Left lung (tissue), 10 donors: Measurements from ENCODE around the gene TMEM14C. TPM values are rescaled to one million over a fixed set of nuclear protein-coding genes. Genes with fewer than 3 reads are reported as not detected.

Source experiments
- ATAC-seq: fragments of 200-7000 bp; cut with Tn5 transposase; one replicate; pipeline ENCODE4 v1.9.1; 2020; ENCODE audit warnings: moderate library complexity
- DNase-seq, 4 donors: peaks; one replicate each; pipeline ENCODE4 v3.0.0-alpha.2; 2013 to 2020
- H3K27ac ChIP-seq, 2 donors: fragments of 200-600 bp; sonication (generic) in 1 of 2; one replicate each; pipeline versions ENCODE4 v1.5.0 to v1.8.0; 2020 to 2021
- H3K27me3 ChIP-seq, 2 donors: fragments of 200-600 bp; sonication (generic) in 1 of 2; one replicate each; pipeline versions ENCODE4 v1.5.0 to v1.8.0; 2020 to 2021
- H3K36me3 ChIP-seq, 2 donors: fragments of 200-600 bp; sonication (generic) in 1 of 2; one replicate each; pipeline versions ENCODE4 v1.5.0 to v1.8.0; 2020 to 2021
- H3K4me1 ChIP-seq, 2 donors: fragments of 200-600 bp; one replicate each; pipeline ENCODE4 v1.8.0; 2021
- H3K4me3 ChIP-seq, 2 donors: fragments of 200-600 bp; sonication (generic) in 1 of 2; one replicate each; pipeline versions ENCODE4 v1.5.0 to v1.8.0; 2020 to 2021; ENCODE audit warnings: mild to moderate bottlenecking in 1 of 2
- H3K9me3 ChIP-seq, 2 donors: fragments of 200-600 bp; sonication (generic) in 1 of 2; one replicate each; pipeline versions ENCODE4 v1.5.0 to v1.8.0; 2020 to 2021
- CTCF ChIP-seq, 2 donors: fragments of 200-600 bp; sonication (generic) in 1 of 2; IDR thresholded peaks; one replicate each; pipeline versions ENCODE4 v1.5.0 to v1.8.0; 2021; ENCODE audit warnings: antibody characterized with exemption in 2 of 2
- intact Hi-C, 2 donors: fragments of 100-400 bp; cut with DNase I; formaldehyde crosslinking; loops; one replicate each; pipeline versions ENCODE4 v1.11.2 to v1.14.2; 2022
- polyA plus RNA-seq, 6 donors: library from polyadenylated mRNA; unstranded; fragments of 120-200 nt; gene quantifications; one replicate each; pipeline ENCODE4 v1.2.1, GENCODE V29; 2013; ENCODE audit not compliant: insufficient read length in 6 of 6
- total RNA-seq, 2 donors: library from RNA; stranded (reverse); fragmentation: NEBNext Ultra II Directional; extraction: Animal tissue kit (Norgen Biotek cat#: 25700); gene quantifications; one replicate each; pipeline ENCODE4 v1.2.1, GENCODE V29; 2021
- donor health status: DM: no; HTN: yes; CAD: no.
- donor health status: DM: no; HTN: no; CAD: no.

TMEM14C gene
- total and polyA plus RNA-seq, 8 donors = 81.8 to 154 (median 147) TPM

GRCh38 chr6:10742251-10742650, 19.4 kb downstream of the TMEM14C start:
- DNase-seq = no peak
- H3K27me3 ChIP-seq = no peaks in the 10 kb centered on the region
- intact Hi-C loops = no loop called here
- TF ChIP-seq CTCF (IDR thresholded peaks at IDR 0.05) = no peak
- H3K9me3 ChIP-seq = no peaks in the 10 kb centered on the region
- H3K36me3 ChIP-seq = peaks cover 0 to 6% of the 10 kb centered on the region in 2 donors
- H3K4me1 ChIP-seq = peaks cover 3 to 9% of the 10 kb centered on the region in 2 donors
- ATAC-seq = no peak
- H3K4me3 ChIP-seq = no peak overlapping the region
- no peak overlapping the region for H3K27ac ChIP-seq

- H3K36me3 ChIP-seq = peaks cover 0 to 6% of the 10 kb centered on the region in 2 donors
- DNase-seq = no peak
- no peak for TF ChIP-seq CTCF (IDR thresholded peaks at IDR 0.05)
- no peak for ATAC-seq
- H3K4me3 ChIP-seq = no peak overlapping the region
- no peak overlapping the region for H3K27ac ChIP-seq
- intact Hi-C loops = no loop called here
- H3K4me1 ChIP-seq = peaks cover 3 to 14% of the 10 kb centered on the region in 2 donors
- H3K9me3 ChIP-seq = no peaks in the 10 kb centered on the region
- H3K27me3 ChIP-seq = no peaks in the 10 kb centered on the region
Observed at GRCh38 chr6:10743515-10743914, 20.6 kb downstream of the TMEM14C start.

GRCh38 chr6:10745116-10745515, 22.2 kb downstream of the TMEM14C start:
- DNase-seq = no peak
- TF ChIP-seq CTCF (IDR thresholded peaks at IDR 0.05) = no peak
- Histone ChIP-seq H3K27ac (no peak overlapping the region), H3K9me3 (no peaks in the 10 kb centered on the region), H3K4me1 (peaks cover 8 to 30% of the 10 kb centered on the region in 2 donors), H3K36me3 (peaks cover 0 to 6% of the 10 kb centered on the region in 2 donors), H3K27me3 (no peaks in the 10 kb centered on the region), H3K4me3 (no peak overlapping the region)
- intact Hi-C loops = no loop called here
- no peak for ATAC-seq

GRCh38 chr6:10746915-10747250, 24.0 kb downstream of the TMEM14C start:
- TF ChIP-seq CTCF (IDR thresholded peaks at IDR 0.05) = no peak
- no peak for ATAC-seq
- no peaks in the 10 kb centered on the region for H3K27me3 ChIP-seq
- intact Hi-C loops = no loop called here
- DNase-seq = no peak
- H3K4me3 ChIP-seq = peak overlapping the region; percentile 59 to 69
- no peaks in the 10 kb centered on the region for H3K9me3 ChIP-seq
- H3K27ac ChIP-seq = peak overlapping the region; percentile 66 to 84
- H3K36me3 ChIP-seq = peaks cover 0 to 17% of the 10 kb centered on the region in 2 donors
- H3K4me1 ChIP-seq = peaks cover 8 to 30% of the 10 kb centered on the region in 2 donors

GRCh38 chr6:10747251-10747972, 24.5 kb downstream of the TMEM14C start, which contains the start of gene TMEM14B:
Gene TMEM14B (plus strand): TSS chr6:10747805. CDS start chr6:10749246, 1,441 bp downstream.
- no peaks in the 10 kb centered on the region for H3K27me3 ChIP-seq
- H3K4me1 ChIP-seq = peaks cover 8 to 30% of the 10 kb centered on the region in 2 donors
- intact Hi-C loops = no loop called here
- ATAC-seq (peak; percentile 99), DNase-seq (peak; percentile 97 to 100 (median 100))
- no peak for TF ChIP-seq CTCF (IDR thresholded peaks at IDR 0.05)
- peak within 1 kb of the TSS; percentile 66 to 84 for H3K27ac ChIP-seq
- no peaks in the 10 kb centered on the region for H3K9me3 ChIP-seq
- peak within 1 kb of the TSS; percentile 59 to 69 for H3K4me3 ChIP-seq
- H3K36me3 ChIP-seq = peaks cover 0 to 16% of the 10 kb centered on the region in 2 donors
